GM12891 (cell line): ENCODE data around the gene NEDD8.
"Not testable (repeated sequence)": the region's sequence is repeated elsewhere in the genome, so short reads cannot be mapped to it uniquely, and the experiment has no call there.

Source experiments
- DNase-seq: peaks from one replicate; pipeline ENCODE4 v3.0.0; 2011; ENCODE audit warnings: low spot score; ENCODE audit not compliant: insufficient read length
- FAIRE-seq: peaks from 2 replicates; lab custom pipeline; 2011; peaks lifted over from hg19 to GRCh38; lab: Jason Lieb, UNC
- PAX5 ChIP-seq: IDR thresholded peaks from 2 replicates; pipeline ENCODE4 v1.6.1; 2011; ENCODE audit warnings: low read length, moderate library complexity, mild to moderate bottlenecking; ENCODE audit not compliant: insufficient read depth, severe bottlenecking
- POLR2A ChIP-seq: IDR thresholded peaks from 2 replicates; pipeline ENCODE4 v1.6.1; 2011; ENCODE audit warnings: low read depth, low read length, control low read depth
- POLR2AphosphoS5 ChIP-seq: IDR thresholded peaks from 2 replicates; pipeline ENCODE4 v1.6.1; 2011; ENCODE audit warnings: low read depth, low read length, control low read depth
- POU2F2 ChIP-seq: IDR thresholded peaks from 2 replicates; pipeline ENCODE4 v1.6.1; 2011; ENCODE audit warnings: low read depth, mild to moderate bottlenecking, control low read depth, low read length, moderate library complexity
- SPI1 ChIP-seq: IDR thresholded peaks from 2 replicates; pipeline ENCODE4 v1.6.1; 2011; ENCODE audit warnings: low read depth, low read length, control low read depth
- TAF1 ChIP-seq: IDR thresholded peaks from 2 replicates; pipeline ENCODE4 v1.6.1; 2011; ENCODE audit warnings: low read depth, low read length, control low read depth

NEDD8 gene

DNA sequence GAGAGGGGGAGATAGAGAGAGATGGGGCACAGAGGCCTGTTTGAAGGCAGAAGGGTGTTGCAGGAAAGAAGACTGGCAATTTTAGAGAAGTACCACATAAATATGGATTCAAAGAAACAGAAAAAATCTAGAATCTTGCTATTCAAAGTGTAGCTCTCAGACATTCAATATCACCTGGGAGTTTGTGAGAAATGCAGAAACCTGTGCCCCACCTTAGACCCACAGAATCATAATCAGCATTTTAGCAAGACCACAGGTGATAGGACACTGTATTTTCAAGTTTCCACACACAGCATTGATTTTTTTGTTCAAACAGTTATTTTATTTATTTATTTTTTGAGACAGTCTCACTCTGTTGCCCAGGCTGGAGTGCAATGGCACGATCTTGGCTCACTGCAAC lies 3.3 kb downstream of the NEDD8 start:
- FAIRE-seq (no peak), DNase-seq (no peak)
- TF ChIP-seq TAF1 (no peak), SPI1 (no peak), POU2F2 (no peak), POLR2AphosphoS5 (no peak), POLR2A (no peak), PAX5 (no peak)

DNA sequence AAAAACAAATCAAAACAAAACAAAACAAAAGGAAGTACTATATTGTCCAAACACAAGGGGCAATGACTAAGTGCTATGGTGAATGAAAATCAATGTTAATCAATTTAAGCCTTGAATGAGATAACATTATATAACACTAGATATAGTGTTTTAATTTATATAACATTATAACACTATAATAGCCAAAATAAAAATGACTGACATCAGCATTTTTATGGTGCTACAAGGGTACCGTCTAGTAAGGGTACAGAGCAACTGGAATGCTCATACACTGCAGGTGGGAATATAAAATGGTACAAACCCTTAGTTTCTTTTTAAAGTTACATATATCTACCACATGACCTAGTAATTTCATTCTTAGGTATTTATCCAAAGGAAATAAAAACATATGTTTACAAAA lies 5.7 kb downstream of the NEDD8 start:
- FAIRE-seq (no peak), DNase-seq (no peak)
- no peak for TF ChIP-seq POLR2A
- no peak for TF ChIP-seq PAX5
- no peak for TF ChIP-seq TAF1
- TF ChIP-seq SPI1: no peak
- TF ChIP-seq POLR2AphosphoS5: no peak
- TF ChIP-seq POU2F2: no peak

DNA sequence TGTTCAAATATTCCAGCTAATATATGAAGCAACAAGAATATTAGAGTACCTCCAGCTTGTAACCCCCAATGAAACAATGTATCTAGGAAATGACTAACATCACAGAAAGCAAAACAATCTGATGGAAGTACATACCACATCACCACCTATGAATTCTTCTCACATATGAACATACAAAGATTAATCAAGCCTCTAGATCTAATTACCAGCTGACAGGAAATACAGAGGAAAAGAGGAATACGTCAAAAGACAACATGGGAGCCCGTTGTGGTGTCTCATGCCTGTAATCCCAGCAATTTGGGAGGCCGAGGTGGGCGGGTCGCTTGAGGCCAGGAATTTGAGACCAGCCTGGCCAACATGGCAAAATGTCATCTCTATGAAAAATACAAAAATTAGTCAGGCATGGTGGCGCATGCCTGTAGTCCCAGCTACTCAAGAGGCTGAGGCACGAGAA lies 7.5 kb downstream of the NEDD8 start:
- DNase-seq: no peak
- TF ChIP-seq SPI1 (no peak), POU2F2 (no peak), PAX5 (no peak), POLR2AphosphoS5 (no peak), TAF1 (no peak), POLR2A (no peak)
- no peak for FAIRE-seq

DNA sequence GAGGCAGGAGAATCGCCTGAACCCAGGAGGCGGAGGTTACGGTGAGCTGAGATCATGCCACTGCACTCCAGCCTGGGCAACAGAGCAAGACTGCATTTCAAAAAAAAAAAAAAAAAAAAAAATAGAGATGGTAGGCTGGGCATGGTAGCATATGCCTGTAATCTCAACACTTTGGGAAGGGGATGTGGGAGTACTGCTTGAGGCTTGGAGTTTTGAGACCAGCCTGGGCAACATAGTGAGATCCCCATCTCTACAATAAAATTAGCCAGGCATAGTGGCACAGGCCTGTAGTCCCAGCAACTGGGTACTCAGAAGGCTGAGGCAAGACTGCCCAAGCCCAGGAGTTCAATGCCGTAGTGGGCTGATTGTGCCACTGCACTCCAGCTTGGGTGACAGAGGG lies 9.2 kb downstream of the NEDD8 start:
- DNase-seq, FAIRE-seq: not testable (repeated sequence)

DNA sequence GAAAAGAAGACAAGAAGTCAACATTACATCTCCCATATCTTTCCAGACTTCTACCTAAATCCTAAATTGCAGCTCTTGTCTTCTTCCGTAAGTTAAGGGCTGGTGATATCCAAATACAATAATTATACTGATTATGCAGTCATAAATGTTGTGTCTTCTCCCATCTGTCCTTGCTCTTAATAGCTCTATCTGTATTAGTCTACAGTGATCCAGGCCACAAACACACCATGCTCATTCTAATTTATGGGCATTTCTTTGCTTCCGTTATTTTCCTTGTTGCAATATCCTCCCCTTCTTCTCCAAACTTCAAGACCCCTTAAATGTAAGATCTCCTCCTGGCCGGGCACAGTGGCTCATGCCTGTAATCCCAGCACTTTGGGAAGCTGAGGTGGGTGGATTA lies 12.6 kb downstream of the NEDD8 start:
- no peak for DNase-seq
- no peak for FAIRE-seq
- TF ChIP-seq POLR2A: no peak
- no peak for TF ChIP-seq SPI1

DNA sequence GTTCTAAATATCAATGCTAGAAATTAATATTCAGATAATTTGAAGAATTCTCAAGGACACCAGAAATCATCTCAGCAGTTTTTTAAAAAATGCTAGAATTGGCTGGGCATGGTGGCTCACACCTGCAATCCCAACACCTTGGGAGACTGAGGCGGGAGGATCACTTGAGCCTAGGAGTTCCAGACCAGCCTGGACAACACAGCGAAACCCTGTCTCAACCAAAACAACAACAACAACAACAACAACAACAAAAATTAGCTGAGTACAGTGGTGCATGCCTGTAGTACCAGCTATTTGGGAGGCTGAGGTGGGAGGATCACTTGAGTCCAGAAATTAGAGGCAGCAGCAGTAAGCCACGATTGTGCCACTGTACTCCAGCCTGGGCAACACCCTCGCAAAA lies 13.1 kb downstream of the NEDD8 start:
- TF ChIP-seq POU2F2: no peak
- no peak for TF ChIP-seq SPI1
- TF ChIP-seq TAF1: no peak
- TF ChIP-seq POLR2A: no peak
- TF ChIP-seq PAX5: no peak
- TF ChIP-seq POLR2AphosphoS5: no peak
- FAIRE-seq: no peak

DNA sequence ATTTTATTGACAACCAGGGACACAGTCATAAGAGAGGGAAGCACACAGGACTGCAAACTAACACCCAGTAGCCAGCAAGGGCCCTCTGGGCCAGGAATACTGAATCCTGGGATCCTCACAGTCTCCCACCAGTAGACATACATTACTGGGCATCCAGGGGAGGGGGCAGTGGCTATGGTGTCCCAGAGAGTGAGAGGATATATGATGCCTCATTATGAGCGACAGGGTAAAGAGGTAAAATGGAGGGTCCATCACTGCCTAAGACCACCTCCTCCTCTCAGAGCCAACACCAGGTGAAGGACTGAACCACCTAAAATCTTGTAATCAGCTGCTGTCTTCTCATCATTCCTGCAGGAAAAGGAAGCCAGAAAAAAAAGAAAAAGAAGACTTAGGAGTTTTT lies 15.3 kb downstream of the NEDD8 start:
- FAIRE-seq, DNase-seq: not testable (repeated sequence)

More for the DNA sequence above, 13.1 kb downstream of the NEDD8 start:
- no peak for DNase-seq

DNA sequence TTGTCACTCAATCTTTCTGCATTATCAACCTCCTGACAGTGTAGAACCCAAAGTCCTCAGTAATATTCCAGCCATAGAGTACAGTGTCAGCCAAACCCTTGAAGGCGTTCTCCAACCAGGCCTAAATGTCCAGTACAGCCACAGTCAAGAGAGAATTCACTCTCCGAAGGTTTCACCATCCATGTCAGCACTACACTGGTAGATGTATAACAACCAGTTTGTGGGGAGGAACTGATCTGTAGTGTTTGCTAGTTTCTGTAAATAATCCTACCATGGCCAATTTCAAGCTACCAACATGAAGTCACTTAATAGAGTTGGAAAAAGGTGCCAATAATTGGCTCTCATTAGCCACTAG lies 15.8 kb downstream of the NEDD8 start:
- DNase-seq (no peak), FAIRE-seq (no peak)
- TF ChIP-seq SPI1 (no peak), POLR2A (no peak), PAX5 (no peak), POLR2AphosphoS5 (no peak), TAF1 (no peak), POU2F2 (no peak)

DNA sequence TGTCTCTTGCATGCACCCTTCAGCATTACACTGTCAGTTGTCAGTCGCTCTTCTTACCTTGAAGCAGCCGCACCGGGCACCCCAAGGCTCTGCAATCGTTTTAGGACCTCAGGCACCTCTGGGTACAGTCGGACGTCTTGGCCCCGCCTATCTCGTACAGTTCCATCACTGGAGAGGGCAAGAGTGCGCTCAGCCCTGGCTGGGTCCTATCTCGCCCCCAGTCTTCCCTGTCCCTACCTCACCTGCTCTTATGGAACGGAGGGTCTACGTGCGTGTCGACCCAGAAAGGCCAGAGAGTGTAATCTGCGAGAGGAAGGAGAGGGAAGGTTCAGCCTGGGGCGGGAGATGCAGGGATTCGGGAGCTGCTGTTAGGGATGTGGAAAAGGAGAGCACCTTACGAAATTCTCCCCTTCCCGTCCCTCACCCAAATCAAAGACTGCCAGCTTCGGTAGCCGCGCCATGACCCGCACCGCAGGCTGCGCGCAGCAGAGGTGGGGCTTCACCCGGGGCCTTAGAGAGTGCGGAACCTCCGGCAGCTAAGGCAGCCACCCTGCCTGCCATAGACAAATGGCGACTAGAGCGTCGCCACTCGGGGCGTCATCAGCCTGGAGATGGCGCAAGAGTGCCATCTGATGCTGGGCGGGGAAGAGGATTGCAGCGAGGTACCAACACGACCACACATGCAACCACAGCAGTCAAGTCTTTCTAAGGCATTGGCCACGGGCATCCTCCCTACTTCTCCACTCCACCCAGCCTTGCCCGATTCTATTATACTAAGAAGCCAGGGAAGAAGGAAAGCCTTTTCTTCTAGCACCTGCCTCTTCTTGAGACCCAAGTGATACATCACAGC lies 16.4 kb downstream of the NEDD8 start, which contains the start of gene MDP1:
Gene MDP1, minus strand, starts transcription at position 572 of the 850 bp plus-strand sequence. Its CDS starts 111 bp downstream, at position 461.
- TF ChIP-seq PAX5 (no peak), TAF1 (peak; percentile 77), POLR2AphosphoS5 (peak; percentile 82; the same call in 1 of the 2 replicates), POLR2A (peak; percentile 78), SPI1 (peak; percentile 27; the same call in 1 of the 2 replicates), POU2F2 (peak; percentile 42; the same call in 1 of the 2 replicates)
- DNase-seq: peak; percentile 69
- peak; percentile 97 for FAIRE-seq
